EL (cell line): Measurements from ENCODE around the gene PRKG2.

Source experiments
- DNase-seq: peaks from one replicate; pipeline ENCODE4 v3.0.0-alpha.2; 2016

PRKG2 gene

GRCh38 chr4:81152839-81153713, 61.9 kb downstream of the PRKG2 start:
- no peak for DNase-seq

DNA sequence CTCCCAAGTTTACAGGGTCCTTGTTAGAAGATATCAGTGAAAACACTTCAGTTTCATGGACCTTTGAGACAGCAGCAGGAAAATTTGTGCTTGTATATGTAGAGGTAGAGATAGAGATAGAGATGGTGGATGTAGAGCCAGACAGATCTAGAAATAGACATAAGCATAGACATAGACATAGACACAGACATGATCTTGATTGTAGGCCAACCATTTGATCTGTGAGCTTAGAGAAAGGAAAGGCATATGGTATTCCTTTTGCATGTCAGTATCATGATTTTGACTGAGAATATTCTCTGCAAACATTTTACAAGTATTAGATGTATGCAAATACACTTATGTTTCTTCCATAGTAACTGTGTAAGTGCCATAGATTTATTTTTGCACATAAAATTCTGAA, 65.0 kb downstream of the PRKG2 start:
- DNase-seq: no peak

GRCh38 chr4:81148576-81148975, 66.4 kb downstream of the PRKG2 start:
- no peak for DNase-seq

GRCh38 chr4:81146466-81146865, 68.6 kb downstream of the PRKG2 start:
- DNase-seq: no peak

- no peak for DNase-seq
These were observed 71.8 kb downstream of the PRKG2 start for GRCh38 chr4:81143183-81143582.

DNA sequence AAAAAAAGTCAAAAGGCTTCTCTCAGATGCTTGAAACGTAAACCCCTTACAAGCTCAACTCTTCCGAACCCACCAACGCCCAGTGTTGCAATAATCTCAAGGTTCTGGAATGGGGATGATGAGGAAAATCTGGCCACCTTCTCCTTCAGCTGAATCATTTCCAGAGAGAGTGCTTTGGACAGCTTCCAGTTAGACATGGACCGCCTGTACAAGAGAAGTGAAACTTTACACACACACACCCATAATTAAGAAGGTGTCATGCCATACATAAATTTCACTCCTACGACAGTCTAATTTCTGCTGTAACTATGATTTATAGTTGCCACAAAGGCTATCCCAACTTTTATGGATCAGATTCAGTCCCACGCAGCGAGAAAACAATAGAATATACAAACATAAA, 72.3 kb downstream of the PRKG2 start:
- DNase-seq: no peak

- DNase-seq: no peak
These were observed 77.1 kb downstream of the PRKG2 start for GRCh38 chr4:81137894-81138293.

DNA sequence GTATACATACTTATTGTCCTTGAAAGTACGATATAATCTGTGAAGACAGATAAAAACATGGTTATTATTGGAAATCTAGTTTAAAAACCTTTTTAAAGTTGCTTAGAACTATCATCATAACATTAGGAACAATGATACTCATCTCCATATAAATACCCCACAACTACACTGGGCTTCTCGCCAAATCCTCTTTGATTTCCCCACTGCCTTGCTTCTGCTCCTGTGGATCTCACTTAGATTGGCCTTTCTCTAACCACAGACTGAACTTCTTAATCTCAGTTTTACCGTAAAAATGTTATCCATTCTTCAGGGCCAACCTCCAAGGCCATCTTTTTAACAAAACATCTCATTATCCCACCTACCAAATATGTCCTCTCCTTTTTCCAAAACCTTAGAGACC, 77.6 kb downstream of the PRKG2 start:
- DNase-seq: no peak

DNA sequence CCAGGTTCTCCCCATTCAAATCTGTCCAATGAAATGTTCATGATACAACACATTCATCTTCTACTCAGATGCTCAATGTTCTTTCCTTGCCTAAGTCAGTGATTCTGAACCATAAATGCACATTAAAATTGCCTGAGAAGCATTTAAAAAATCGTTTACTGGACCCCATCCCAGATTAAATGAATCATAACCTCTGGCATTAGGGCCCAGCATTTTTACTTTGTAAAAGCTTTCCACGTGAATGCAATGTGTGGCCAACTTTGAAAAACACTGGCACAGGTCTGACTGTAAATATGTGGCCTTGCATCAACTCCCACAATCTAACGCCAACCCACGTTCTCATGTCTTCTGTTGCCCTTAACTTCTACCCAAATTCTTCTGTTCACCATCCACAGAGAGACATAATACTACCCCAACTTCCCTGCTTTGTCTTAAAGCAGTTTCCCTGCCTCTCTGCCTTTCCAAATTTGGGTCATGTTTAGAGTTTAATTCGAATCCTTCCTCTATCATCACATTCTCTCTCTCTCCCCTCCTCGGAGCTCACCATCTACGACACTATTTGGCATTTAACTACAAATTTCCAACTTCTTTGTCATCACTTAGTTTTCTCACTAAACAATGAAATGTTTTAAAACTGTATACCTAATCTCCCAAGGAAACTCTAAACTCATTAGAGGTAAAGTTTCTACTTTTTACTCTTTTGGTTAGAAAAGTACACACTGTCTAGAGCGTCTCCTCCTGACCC, 78.7 kb downstream of the PRKG2 start:
- peak; percentile 51 for DNase-seq

DNA sequence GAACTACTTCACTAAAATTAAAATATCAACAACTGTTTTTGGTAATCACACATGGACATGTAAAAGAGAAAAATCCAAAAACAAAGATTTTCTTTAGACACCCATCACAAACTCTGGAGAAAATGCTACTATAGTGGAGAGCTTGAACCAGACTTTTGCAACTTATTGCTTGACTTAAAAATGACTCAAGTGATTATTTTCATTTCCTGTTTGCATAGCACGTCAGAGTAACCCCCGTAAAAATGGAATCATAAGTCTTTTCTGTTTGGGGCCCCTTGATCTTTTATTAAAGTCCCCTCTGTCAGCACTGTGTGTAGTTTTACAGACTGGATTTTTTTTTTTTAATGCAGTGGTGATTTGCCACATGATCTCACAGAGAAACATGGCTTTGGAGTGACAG, 79.5 kb downstream of the PRKG2 start:
- no peak for DNase-seq

DNA sequence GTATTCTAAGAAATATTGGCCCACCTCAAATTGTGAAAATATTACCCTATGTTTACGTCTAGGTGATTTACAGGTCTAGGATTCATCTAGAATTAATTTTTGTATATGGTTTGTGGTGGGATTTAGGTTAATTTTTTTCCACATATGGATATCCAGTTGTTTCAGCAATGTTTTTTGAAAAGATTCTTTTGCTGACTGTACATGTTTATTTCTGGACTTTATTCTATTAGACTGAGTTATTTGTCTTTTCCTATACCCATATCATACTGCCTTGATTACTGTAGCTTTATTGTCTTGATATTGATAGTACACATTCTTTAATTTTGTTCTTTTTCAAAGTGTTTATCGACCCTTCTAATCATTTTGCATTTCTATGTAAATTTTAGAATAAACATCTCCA, 83.5 kb downstream of the PRKG2 start:
- DNase-seq: no peak

DNA sequence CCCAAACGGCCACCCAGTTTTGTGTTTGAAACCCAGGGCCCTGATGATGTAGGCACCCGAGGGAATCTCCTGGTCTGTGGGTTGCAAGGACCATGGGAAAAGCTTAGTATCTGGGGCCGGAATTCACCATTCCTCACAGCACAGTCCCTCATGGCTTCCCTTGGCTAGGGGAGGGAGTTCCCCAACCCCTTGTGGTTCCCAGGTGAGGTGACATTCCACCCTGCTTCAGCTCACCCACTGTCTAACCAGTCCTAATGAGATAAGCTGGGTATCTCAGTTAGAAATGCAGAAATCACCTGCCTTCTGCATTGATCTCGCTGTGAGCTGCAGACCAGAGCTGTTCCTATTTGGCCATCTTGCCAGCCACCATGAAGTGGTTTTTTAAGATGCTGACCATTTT, 84.0 kb downstream of the PRKG2 start:
- DNase-seq: no peak

DNA sequence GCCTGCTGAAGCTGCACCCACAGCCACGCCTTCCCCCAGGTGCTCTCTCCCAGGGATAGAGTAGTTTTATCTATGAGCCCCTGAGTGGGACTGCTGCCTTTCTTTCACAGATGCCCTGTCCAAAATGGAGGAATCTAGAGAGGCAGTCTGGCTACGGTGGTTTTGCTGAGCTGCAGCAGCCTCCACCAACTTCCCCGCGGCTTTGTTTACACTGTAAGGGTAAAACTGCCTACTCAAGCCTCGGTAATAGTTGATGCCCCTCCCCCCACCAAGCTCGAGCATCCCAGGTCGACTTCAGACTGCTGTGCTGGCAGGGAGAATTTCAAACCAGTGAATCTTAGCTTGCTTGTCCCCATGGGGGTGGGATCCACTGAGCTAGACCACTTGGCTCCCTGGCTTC, 84.5 kb downstream of the PRKG2 start:
- no peak for DNase-seq

DNA sequence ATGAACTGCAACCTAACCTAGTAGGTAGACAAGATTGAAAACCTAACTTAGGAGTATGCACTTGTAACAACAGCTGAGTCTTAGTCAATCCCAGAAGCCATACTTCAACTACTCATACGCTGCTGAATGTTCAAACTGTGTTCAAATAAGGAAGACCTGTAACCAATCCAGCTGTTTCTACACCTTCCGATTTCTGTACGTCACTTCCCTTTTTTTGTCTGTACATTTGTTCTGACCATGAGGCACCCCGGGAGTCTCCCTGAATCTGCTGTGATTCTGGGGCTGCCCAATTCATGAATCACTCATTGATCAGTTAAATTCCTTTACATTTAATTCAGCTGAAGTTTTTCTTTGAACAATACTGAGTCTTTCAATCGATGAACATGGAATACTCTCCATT, 95.0 kb downstream of the PRKG2 start:
- no peak for DNase-seq

GRCh38 chr4:81118086-81118485, 96.9 kb downstream of the PRKG2 start:
- DNase-seq: no peak

- DNase-seq: no peak
These were observed 98.5 kb downstream of the PRKG2 start for GRCh38 chr4:81116566-81116965.

DNA sequence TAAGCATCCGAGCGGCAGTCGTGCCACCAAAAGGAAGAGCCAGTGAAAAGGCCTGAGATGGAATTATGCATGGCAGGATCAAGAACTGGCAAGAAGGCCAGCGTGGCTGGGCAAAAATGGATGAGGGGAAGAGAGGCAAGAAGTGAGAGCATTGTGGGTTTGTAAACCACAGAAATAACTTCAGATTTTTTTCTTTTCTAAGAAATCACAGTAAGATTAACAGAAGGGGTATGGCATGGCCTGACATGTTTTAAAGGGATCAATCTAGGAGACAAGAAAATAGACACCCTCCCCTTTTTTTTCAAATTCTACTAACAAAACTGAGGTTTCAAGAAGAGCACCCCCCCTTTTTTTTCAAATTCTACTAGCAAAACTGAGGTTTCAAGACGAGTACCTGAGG, 102.0 kb downstream of the PRKG2 start:
- DNase-seq: no peak

DNA sequence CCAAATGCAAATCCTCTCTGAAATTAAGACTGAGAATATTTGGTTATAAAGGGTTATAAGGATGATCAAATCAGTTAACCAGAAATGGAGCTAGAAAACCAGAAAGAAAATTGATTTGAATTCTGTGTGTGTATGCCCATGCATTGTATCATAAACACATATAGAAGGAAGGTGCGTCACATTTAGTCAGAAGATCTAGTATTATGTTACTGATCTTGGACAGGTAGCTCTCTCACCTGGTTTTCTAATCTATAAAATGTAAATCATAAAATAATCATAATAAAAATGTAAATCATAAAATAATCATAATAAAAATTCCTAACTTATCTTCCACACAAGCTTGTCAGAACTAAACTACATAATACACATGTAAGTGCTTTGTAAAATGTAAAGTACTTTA, 105.7 kb downstream of the PRKG2 start:
- DNase-seq: no peak

GRCh38 chr4:81106150-81106549, 108.9 kb downstream of the PRKG2 start:
- DNase-seq: no peak

DNA sequence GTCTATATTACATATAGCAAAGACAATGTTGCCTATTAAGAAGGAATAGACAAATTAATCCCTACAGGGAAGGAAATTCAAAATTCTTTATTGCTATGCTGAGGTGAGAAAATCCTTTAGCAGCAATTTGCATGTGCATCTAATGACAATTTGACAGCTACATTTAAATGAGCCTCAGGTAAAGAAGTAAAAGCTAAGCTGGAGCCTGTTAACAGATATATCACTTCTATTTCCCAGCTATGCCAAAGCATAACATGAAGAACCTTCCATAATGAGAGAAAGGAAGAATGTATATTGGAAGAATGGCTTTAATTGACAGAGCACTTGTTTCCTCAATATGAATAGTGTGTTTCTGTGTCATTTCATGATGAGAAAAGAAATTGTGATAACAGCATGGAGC, 112.9 kb downstream of the PRKG2 start:
- DNase-seq: no peak

- DNase-seq: no peak
These were observed 118.5 kb downstream of the PRKG2 start for GRCh38 chr4:81096566-81096965.

GRCh38 chr4:81095389-81095788, 119.6 kb downstream of the PRKG2 start:
- DNase-seq: no peak

DNA sequence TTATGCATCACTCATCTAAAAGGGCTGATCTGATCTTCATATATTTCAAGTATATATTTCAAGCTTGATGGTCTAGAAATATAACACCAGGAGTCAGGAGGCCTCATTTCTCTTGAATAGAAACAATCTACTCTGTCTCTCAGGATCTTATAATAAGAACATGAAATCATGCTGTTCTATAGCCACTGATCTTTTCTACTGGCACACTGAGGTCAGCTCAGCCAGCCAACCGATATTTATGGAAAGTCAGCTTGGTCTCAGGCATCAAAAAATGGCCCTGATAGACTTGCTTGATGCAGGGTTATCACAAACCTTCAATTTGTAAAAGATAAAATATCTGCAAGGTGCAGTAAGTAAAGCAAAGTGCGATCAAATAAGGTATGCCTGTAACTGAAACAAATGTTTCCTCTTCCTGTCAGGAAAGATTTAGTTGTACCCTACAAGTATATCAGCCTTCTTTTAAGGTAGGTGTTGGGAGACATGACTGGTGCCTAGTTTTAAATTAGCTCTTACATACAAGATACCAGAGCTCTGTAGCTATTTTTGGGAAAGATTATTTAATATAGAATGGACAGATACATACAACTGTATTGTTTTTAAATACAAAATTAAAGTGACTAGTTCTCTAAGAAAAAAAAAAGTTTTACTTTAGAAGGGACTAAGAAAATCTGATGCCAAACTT, 121.2 kb downstream of the PRKG2 start:
- no peak for DNase-seq

GRCh38 chr4:81085979-81086378, 129.0 kb downstream of the PRKG2 start:
- DNase-seq: no peak
